ENCODE data around the gene EPHB2. TPM values are rescaled to one million over a fixed set of nuclear protein-coding genes. Genes with fewer than 3 reads are reported as not detected.

EPHB2 gene
- total and polyA plus RNA-seq, 2 of the 13 experiments (the other 11 are each of a cell fraction or from before 2014, with no cell fraction given): 0.03 to 0.11 TPM

DNA sequence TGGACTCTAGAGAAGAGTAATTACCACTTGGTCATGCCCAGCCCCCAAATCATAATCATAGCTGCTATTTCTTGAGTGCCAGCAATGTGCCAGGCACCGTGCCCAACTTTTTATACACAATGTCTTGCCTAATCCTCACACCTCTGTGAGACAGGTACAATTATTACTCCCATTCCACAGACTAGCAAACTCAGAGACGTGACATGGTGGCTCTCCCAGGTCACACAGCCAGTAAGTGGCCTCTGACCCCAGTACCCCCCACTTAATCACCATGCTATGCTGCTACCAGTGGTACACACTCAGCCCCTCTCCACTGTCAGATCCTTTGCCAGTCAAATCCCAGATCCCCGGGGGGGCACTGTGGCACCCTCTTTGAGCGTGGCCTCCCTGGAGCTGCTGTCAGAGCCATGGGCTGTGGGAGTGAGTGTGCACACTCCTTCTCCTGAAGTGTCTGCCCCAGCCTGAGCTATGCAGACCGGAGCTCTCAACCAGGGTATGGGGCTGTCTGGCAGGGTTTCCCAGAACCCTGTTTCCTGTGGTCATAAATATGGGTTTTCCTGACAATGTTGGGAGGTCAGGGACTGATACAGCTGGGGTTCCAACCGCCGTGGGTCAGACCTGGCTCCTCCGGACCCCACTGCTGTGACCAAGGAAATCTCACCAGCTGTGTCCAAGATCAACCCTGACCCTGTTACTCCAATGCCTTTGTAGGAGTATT lies 210.3 kb downstream of the EPHB2 start:
- DNase-seq (ENCODE audit: low spot score): no peak
- no peak overlapping the region for H3K27ac ChIP-seq (ENCODE audit: extremely low read length, insufficient read depth, low read length)
- ATAC-seq: no peak

More for the DNA sequence above, 210.3 kb downstream of the EPHB2 start:
- in situ Hi-C loops (cut with HindIII; ENCODE audit: extremely low pct_ligation_motif_present, low pct_unique_long_range_greater_than_20kb) (no loop called here), intact Hi-C loops (cut with micrococcal nuclease; ENCODE audit: unreplicated experiment) (no loop called here)
- Histone ChIP-seq H3K4me1 (ENCODE audit: insufficient read depth, low read length) (no peaks in the 10 kb centered on the region), H3K36me3 (replicated peaks in 1 of 2; ENCODE audit: control insufficient read depth in 1 of 2, insufficient read depth in 2 of 2, low read length in 2 of 2) (no peaks in the 10 kb centered on the region), H4K20me1 (ENCODE audit: insufficient read depth, low read length) (no peaks in the 10 kb centered on the region), H3K9ac (ENCODE audit: insufficient read depth, low read depth, low read length) (no peak overlapping the region), H3K27me3 (ENCODE audit: control insufficient read depth in 1 of 2, insufficient read depth in 2 of 2, low read length in 2 of 2) (peaks cover 2 to 12% of the 10 kb centered on the region in 2 experiments; a peak in 1 of 5 replicates), H3K4me3 (replicated peaks in 1 of 3; ENCODE audit: insufficient read depth in 1 of 3, low read depth in 2 of 3, low read length in 3 of 3) (no peak overlapping the region), H2AFZ (ENCODE audit: low read length) (no peak overlapping the region), H3K9me3 (ENCODE audit: low read length) (no peaks in the 10 kb centered on the region), H3K79me2 (ENCODE audit: insufficient read depth, low read length) (no peaks in the 10 kb centered on the region), H3K4me2 (ENCODE audit: low read depth, low read length) (no peak overlapping the region)
- POLR2A ChIA-PET: no interaction called here
- BruUV-seq (replicated peaks): no TSS peak
- WGBS (ENCODE audit: low lambda C conversion rate): 28% methylated on average over 8 of the region's 8 CpGs
- TF ChIP-seq ZC3H13 (CRISPR knock-in tag; IDR thresholded peaks at IDR 0.05) (no peak), MED13 (CRISPR knock-in tag; IDR thresholded peaks at IDR 0.05) (no peak), ZNF354B (CRISPR knock-in tag; IDR thresholded peaks at IDR 0.05) (no peak), DNMT3B (CRISPR knock-in tag; conservative IDR thresholded peaks at IDR 0.05) (no peak), ZSCAN21 (CRISPR knock-in tag; IDR thresholded peaks at IDR 0.05; ENCODE audit: borderline replicate concordance) (no peak), ZNF3 (CRISPR knock-in tag; IDR thresholded peaks at IDR 0.05) (no peak), ARNT2 (CRISPR knock-in tag; IDR thresholded peaks at IDR 0.05; ENCODE audit: low read depth) (no peak), NFE2 (CRISPR knock-in tag; IDR thresholded peaks at IDR 0.05) (no peak), SP5 (CRISPR knock-in tag; IDR thresholded peaks at IDR 0.05; ENCODE audit: borderline replicate concordance, low read depth) (no peak)
- TF ChIP-seq, protein P1, sequence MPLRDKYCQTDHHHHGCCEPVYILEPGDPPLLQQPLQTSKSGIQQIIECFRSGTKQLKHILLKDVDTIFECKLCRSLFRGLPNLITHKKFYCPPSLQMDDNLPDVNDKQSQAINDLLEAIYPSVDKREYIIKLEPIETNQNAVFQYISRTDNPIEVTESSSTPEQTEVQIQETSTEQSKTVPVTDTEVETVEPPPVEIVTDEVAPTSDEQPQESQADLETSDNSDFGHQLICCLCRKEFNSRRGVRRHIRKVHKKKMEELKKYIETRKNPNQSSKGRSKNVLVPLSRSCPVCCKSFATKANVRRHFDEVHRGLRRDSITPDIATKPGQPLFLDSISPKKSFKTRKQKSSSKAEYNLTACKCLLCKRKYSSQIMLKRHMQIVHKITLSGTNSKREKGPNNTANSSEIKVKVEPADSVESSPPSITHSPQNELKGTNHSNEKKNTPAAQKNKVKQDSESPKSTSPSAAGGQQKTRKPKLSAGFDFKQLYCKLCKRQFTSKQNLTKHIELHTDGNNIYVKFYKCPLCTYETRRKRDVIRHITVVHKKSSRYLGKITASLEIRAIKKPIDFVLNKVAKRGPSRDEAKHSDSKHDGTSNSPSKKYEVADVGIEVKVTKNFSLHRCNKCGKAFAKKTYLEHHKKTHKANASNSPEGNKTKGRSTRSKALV (CRISPR knock-in tag; IDR thresholded peaks at IDR 0.05): no peak
- no peak for FAIRE-seq
- CTCF ChIA-PET (ENCODE audit: low intra/inter-chr PET ratio, low total read pairs): no interaction called here

All from HepG2 (cell line).